Measurements from ENCODE around the gene BTBD9.

DNA sequence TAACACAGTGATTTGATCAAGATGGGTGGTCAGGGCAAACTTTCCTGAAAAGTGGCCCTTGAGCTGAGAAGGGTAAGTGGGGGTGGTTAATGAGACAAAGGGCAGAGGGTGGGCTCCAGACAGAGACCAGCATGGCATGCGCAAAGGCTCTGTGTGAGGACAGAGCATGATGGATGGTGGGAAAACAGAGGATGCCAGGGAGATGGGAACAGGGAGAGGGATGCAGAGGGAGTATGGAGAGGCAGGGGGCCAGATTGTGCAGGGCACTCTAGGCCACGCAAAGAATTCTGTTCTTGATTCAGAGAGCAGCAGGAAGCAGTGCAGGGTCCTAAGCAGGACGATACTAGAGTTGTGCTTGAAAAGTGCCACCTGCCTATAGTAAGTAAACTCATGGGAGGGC lies 394.4 kb downstream of the BTBD9 start:
- TF ChIP-seq POLR2A (IDR thresholded peaks at IDR 0.05) = no peak
- TF ChIP-seq, protein P1, sequence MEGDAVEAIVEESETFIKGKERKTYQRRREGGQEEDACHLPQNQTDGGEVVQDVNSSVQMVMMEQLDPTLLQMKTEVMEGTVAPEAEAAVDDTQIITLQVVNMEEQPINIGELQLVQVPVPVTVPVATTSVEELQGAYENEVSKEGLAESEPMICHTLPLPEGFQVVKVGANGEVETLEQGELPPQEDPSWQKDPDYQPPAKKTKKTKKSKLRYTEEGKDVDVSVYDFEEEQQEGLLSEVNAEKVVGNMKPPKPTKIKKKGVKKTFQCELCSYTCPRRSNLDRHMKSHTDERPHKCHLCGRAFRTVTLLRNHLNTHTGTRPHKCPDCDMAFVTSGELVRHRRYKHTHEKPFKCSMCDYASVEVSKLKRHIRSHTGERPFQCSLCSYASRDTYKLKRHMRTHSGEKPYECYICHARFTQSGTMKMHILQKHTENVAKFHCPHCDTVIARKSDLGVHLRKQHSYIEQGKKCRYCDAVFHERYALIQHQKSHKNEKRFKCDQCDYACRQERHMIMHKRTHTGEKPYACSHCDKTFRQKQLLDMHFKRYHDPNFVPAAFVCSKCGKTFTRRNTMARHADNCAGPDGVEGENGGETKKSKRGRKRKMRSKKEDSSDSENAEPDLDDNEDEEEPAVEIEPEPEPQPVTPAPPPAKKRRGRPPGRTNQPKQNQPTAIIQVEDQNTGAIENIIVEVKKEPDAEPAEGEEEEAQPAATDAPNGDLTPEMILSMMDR (IDR thresholded peaks at IDR 0.05) = no peak
